NCI-H146 (cell line): Measurements from ENCODE around the gene PLXND1.

Experiments used
- DNase-seq: peaks from one replicate; lab custom pipeline; 2025; lab: John Stamatoyannopoulos, UW

The PLXND1 gene

DNA sequence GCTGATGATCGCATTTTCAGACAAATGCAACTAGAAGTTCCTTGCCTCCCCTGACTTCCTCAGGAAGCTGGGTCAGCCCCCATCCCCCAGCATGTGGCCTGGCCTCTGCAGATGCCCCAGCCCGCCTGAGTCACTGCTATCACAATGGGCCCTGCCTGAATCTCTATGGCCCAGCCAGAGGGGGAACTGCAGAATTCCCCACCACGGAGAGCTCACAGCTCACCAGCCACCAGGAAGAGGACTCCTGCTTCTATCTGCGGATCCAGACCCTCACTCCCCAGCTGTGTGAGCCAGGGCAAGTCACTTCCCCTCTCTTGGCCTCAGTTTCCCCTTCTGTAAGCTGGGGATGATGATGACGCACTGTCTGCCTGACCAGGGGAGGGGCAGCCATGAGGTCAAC, 6.9 kb downstream of the PLXND1 start:
- no peak for DNase-seq

- DNase-seq, result no peak
These were observed 7.4 kb downstream of the PLXND1 start for GRCh38 chr3:129599073-129599472.

- no peak for DNase-seq
These were observed 8.0 kb downstream of the PLXND1 start for GRCh38 chr3:129598484-129598883.

DNA sequence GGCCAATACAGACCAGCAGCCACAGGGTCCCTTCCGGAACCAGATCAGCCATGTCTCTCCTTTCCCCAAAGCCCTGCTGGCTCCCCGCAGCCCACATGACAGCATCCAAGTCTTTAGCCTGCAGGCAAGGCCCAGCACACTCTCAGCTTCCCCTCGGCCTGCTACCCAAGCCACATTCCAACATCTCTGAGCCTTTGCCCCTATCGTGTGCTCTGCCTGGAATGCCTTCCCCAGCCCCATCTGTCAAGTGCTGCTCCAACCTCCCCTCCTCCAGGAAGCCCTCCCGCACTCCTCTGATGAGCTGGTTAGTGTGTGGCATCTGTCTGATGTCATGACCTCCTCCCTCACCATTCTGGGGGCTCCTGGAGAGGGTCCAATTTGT, 8.5 kb downstream of the PLXND1 start:
- DNase-seq, result no peak

DNA sequence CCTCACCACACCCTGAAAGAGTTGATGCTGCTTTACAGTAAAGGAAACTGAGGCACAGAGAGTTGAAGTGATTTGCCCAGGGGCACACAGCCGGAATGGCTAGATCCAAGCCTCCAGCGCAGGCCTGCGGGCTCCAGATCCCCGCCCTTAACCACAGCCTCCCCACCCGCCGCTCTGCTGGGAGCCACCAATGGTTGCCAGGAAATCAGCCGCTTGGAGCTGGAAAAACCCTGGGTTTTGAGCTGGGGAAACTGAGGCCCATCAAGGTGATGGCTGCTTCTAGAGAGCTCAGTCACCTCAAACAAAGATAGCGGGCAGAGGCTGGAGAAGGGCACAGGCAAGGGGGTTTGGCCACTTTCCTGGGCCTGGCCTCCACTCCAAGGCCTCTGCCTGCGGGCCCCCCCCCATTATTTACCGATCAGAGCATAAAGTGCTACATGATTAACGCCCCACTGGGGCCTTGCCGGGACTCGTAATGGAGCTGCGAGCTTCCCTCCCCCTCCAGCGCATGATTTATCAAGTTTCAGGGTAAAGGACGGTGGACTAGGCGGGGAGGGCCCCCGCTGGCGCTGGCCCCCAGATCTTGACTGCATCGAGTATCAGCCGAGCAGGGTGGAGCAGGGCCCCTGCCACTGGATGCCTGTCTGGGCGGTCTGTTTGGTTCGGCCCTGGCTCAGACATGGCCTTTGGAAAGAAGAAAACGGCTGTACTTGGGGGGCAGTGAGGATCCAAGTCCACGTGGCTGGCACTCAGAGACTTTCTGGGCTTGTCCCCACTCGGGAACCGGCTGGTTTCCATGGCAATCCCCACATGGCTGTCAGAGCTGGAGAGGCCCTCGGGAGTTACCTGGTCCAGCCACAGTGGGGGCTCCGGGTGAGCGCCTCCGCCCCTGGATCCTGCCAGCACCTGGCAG, 9.1 kb downstream of the PLXND1 start:
- DNase-seq, result no peak

GRCh38 chr3:129596194-129597086, 10.0 kb downstream of the PLXND1 start:
- peak; percentile 15 for DNase-seq

GRCh38 chr3:129595544-129596193, 10.8 kb downstream of the PLXND1 start:
- DNase-seq, result no peak

DNA sequence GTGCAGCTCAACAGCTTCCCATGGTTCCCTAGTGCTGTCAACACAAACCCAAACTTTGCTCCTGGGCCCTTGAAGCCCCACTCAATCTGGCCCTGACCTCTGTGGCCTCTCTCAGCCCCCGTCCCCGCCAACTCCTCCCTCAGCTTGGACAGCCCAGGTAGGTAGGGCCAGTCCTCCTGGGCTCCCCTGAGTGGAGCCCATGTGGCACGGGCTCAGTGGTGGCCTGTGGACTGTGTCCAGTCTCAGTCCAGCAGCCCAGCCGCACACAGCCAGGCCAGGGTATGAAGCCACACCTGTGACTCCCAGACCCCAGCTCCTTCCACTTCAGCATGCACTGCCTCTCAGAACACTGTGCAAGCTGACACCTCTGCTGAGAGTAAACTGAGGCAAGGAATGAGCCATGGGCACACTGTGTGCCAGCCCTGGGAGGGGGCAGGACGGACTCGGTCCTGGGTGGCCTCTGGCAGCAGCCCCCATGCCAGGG, 11.5 kb downstream of the PLXND1 start:
- no peak for DNase-seq

DNA sequence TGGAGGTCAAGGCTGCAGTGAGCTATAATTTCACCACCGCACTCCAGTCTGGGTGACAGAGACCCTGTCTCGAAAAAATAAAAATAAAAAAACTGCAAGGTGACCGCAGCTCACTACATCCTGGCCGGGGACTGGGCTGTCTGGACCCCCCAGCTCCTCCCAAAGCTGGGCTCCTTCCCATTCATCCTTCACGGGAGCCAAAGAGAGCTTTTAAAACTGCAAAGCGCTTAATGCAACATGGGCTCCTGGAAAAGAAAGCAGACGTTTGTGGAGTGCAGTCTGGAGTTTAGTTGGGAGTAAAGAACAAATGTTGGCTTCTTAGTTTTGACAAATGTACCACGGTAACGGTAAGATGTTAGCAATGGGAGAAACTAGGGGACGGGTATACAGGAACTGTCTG, 12.1 kb downstream of the PLXND1 start:
- DNase-seq, result no peak

DNA sequence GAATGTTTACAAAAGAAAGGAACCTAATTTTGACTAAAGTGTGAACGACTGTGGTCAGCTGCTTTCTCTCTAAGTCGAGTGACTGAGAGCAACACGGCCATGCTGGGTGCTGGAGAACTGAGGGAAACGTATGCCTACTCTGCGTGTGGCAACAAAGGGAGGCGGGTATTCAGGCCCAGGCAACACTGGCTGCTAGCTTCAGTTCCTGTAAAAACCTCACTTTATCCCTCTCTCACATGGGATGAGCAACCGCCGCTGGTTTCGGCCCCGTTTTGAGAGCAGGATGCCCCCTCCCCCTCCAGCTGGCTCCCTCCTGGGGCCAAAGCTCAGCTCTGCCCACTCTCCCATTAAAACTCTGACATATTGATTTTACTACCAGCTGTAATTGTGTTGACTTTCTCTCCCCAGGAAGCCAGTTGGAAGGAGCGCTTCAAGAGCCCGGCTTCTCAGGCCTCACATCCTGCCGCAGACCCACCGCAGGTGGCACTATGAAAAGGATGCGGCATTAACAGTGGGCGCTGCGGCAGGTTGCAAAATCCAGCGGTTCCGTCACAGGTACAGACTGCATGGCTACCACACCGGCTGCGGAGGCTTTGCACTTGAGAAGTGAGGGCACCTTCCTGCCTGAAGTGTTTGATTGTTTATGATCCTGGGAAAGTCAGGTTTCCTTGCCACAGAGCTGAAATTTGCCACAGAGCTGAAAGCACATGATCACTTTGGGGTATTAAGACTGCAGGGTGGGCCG, 12.7 kb downstream of the PLXND1 start:
- DNase-seq, result peak; percentile 99

GRCh38 chr3:129593230-129593594, 13.3 kb downstream of the PLXND1 start:
- no peak for DNase-seq

GRCh38 chr3:129592381-129593131, 13.9 kb downstream of the PLXND1 start:
- DNase-seq, result no peak

DNA sequence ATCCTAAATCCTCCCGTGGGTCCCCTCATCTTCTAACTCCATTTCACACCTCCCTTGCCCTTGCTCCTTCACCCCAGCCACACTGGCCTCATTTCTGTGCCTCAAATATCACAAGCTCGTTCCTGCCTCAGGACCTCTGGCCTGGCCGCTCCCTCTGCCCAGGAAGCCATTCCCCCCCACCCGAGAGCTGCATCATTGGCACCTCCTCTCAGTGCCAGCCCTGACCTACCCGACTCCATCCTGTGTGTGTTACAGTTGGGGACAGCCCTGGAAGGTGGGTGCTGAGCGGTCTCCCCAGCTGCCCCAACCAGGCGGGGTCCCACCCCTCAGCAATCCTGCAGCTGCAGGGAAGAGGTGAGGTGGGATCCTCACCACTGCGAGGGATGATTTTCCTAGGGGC, 14.5 kb downstream of the PLXND1 start:
- DNase-seq, result no peak

GRCh38 chr3:129590215-129590614, 16.3 kb downstream of the PLXND1 start:
- no peak for DNase-seq

GRCh38 chr3:129587566-129588210, 18.8 kb downstream of the PLXND1 start:
- DNase-seq, result no peak

DNA sequence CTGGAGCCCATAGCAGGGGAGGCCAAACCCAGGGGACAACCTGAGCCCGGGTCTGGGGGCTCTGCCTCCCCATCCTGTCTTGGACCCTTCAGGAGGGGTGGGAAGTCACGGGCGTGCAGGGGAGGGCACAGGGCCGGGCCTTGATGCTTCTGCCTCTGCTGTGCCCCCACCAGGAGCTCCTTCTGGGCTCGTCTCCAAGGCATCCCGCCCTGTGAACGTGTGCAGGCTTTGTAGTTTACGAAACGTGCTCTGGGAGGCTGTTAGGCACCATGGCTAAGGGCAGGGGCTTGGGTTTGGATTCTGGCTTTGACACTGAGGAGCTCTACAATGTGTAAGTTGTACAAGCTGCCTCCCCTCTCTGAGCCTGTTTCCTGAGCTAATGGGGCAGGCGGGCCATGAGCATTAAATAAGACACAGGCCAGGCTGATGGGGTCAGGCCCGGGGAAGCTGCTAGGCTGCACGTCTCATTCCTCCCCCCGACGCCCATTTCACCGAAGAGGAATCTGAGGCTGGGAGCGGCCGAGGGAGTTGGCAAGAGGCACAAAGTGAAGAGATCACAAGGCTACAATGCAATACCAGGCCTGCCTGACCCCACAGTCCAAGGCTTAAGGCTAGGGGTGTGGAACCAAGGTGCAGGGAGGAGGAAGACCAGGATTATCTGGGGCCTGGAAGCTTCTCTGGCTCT, 19.6 kb downstream of the PLXND1 start:
- DNase-seq, result no peak

DNA sequence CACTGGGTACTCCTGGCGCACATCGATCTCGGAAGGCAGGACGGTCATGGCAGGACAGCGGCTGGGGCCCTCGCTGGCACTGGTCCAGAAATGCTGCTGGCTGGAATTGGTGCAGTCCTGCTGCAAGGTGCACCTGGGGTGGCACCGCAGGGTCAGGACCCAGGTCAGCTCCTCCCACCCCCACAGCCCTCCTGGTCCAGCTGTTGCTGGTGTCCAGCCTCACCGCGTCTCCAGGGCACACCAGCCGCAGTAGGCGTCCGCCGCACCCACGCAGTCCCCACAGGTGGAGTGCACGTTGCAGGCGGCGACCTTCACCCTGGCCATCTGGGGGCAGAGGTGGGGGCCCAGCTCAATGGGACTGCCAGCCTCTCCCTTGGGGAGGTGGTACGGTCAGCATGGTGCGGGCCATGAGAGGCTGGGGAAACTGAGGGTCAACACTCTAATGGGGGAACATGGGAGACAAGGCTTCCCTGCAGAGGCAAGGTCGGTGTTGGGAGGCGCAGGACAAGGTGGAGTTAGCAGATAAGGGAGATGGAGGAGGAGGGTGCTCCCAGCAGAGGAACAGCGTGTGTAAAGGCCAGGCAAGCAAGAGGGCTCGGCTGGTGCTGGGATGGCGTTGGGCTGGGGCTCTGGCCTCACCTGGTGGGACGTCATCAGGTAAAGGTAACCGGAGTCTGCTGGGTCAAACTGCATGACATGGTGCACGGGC, 20.4 kb downstream of the PLXND1 start:
- DNase-seq, result no peak

GRCh38 chr3:129584631-129585030, 21.8 kb downstream of the PLXND1 start:
- DNase-seq, result no peak

DNA sequence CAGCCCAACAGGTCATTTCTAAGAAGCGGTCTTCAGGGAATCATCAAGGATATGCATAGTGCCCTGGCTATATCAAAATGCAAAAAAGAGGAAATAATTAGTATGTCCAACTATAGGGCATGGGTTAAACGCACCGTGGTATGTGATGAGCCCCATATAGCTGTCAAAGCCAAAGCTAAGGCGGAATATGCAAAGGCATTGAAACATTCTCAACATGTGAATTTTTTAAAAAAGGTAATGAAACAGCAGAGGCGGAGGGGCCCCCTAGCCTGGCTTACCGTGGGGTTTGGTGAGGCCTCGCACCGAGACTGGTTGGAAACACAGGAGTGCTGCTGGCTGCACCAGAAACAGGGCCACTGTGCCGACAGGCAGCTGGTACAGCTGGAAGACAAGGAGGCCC, 23.2 kb downstream of the PLXND1 start:
- no peak for DNase-seq
